ENCODE measurements around the gene ANKRD66.

Gene ANKRD66

DNA sequence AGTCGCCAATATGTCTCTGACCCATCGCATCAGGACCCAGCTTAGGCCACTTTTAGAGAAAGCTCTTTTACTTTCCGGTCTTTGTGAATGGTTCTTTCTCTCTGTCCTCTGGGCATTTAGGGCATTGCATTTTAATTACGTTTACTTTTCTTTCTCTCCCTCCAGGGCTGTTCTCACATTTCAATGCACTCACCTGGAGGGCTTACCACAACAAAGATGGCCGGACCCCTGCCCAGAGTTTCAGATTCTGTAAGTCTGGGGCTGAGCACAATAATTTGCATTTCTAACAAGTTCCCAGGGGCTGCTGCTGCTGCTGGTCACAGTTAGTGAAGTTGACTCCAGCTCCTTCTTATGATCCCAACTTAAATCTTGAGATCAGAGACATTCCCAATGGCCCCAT lies 3.0 kb downstream of the ANKRD66 start:
- H3K18ac ChIP-seq (ENCODE audit: low read length), result no peak overlapping the region
- H3K14ac ChIP-seq (ENCODE audit: low read length), result no peak overlapping the region
- H4K91ac ChIP-seq (ENCODE audit: low read depth, low read length, poor library complexity), result no peak overlapping the region
- H3K27me3 ChIP-seq (ENCODE audit: control insufficient read depth in 3 of 3, insufficient read depth in 3 of 3, low read depth in 1 of 3, low read length in 3 of 3), result no peaks in the 10 kb centered on the region
- H3K79me1 ChIP-seq (ENCODE audit: low read depth, low read length), result no peaks in the 10 kb centered on the region
- WGBS, 2 donors (ENCODE audit: extremely low coverage in 2 of 2, insufficient read length in 2 of 2, insufficient replicate concordance in 1 of 2), result no CpG with 5 or more reads among the region's 5 CpGs
- no peak overlapping the region for H3K4me2 ChIP-seq (ENCODE audit: insufficient read depth, low read length, poor library complexity, severe bottlenecking)
- no peak overlapping the region for H4K8ac ChIP-seq (ENCODE audit: low read depth, low read length)
- H2AFZ ChIP-seq (ENCODE audit: low read length), result no peak overlapping the region
- no peak overlapping the region for H2BK12ac ChIP-seq (ENCODE audit: low read length)
- no peak overlapping the region for H3K4ac ChIP-seq (ENCODE audit: low read length)
- no peaks in the 10 kb centered on the region for H3K36me3 ChIP-seq (replicated peaks in 1 of 2; ENCODE audit: control insufficient read depth in 2 of 2, insufficient read depth in 2 of 2, low read length in 2 of 2)
- no peak overlapping the region for H3K9ac ChIP-seq (ENCODE audit: low read depth, low read length, poor library complexity)
- H2BK120ac ChIP-seq (ENCODE audit: low read depth, low read length), result no peak overlapping the region
- H3K23ac ChIP-seq (ENCODE audit: low read depth, low read length, poor library complexity), result no peak overlapping the region
- no peak overlapping the region for H2AK5ac ChIP-seq (ENCODE audit: low read depth, low read length)
- no peak overlapping the region for H2BK15ac ChIP-seq (ENCODE audit: low read length)
- H2BK5ac ChIP-seq (ENCODE audit: low read length), result no peak overlapping the region
- no peak overlapping the region for H3K27ac ChIP-seq (replicated peaks; ENCODE audit: low read length)
- DNase-seq (ENCODE audit: low spot score), result no peak
- peaks cover 0 to 2% of the 10 kb centered on the region in 2 donors for H3K9me3 ChIP-seq (replicated peaks in 1 of 2; ENCODE audit: control insufficient read depth in 2 of 2, insufficient read depth in 1 of 2, low read depth in 1 of 2, low read length in 2 of 2)
- peaks cover 0 to 6% of the 10 kb centered on the region in 2 donors for H3K4me1 ChIP-seq (ENCODE audit: control insufficient read depth in 2 of 2, insufficient read depth in 1 of 2, low read depth in 1 of 2, low read length in 2 of 2)
- no peak overlapping the region for H3K4me3 ChIP-seq (ENCODE audit: low read length in 2 of 2)

GRCh38 chr6:46751658-46752057 lies 4.9 kb downstream of the ANKRD66 start:
- Histone ChIP-seq H3K9me3 (replicated peaks in 1 of 2; ENCODE audit: control insufficient read depth in 2 of 2, insufficient read depth in 1 of 2, low read depth in 1 of 2, low read length in 2 of 2) (peaks cover 0 to 2% of the 10 kb centered on the region in 2 donors), H3K18ac (ENCODE audit: low read length) (no peak overlapping the region), H3K4me1 (ENCODE audit: control insufficient read depth in 2 of 2, insufficient read depth in 1 of 2, low read depth in 1 of 2, low read length in 2 of 2) (peaks cover 0 to 6% of the 10 kb centered on the region in 2 donors), H2AFZ (ENCODE audit: low read length) (no peak overlapping the region), H3K9ac (ENCODE audit: low read depth, low read length, poor library complexity) (no peak overlapping the region), H3K79me1 (ENCODE audit: low read depth, low read length) (no peaks in the 10 kb centered on the region), H4K8ac (ENCODE audit: low read depth, low read length) (no peak overlapping the region), H3K4ac (ENCODE audit: low read length) (no peak overlapping the region), H3K27ac (replicated peaks; ENCODE audit: low read length) (no peak overlapping the region), H3K4me2 (ENCODE audit: insufficient read depth, low read length, poor library complexity, severe bottlenecking) (no peak overlapping the region), H3K36me3 (replicated peaks in 1 of 2; ENCODE audit: control insufficient read depth in 2 of 2, insufficient read depth in 2 of 2, low read length in 2 of 2) (no peaks in the 10 kb centered on the region), H2BK5ac (ENCODE audit: low read length) (no peak overlapping the region), H2AK5ac (ENCODE audit: low read depth, low read length) (no peak overlapping the region), H3K23ac (ENCODE audit: low read depth, low read length, poor library complexity) (no peak overlapping the region), H4K91ac (ENCODE audit: low read depth, low read length, poor library complexity) (no peak overlapping the region), H2BK15ac (ENCODE audit: low read length) (no peak overlapping the region), H3K27me3 (ENCODE audit: control insufficient read depth in 3 of 3, insufficient read depth in 3 of 3, low read depth in 1 of 3, low read length in 3 of 3) (no peaks in the 10 kb centered on the region), H3K14ac (ENCODE audit: low read length) (no peak overlapping the region), H3K4me3 (ENCODE audit: low read length in 2 of 2) (no peak overlapping the region), H2BK12ac (ENCODE audit: low read length) (no peak overlapping the region), H2BK120ac (ENCODE audit: low read depth, low read length) (no peak overlapping the region)
- no peak for DNase-seq (ENCODE audit: low spot score)
- no CpG with 5 or more reads among the region's 3 CpGs for WGBS, 2 donors (ENCODE audit: extremely low coverage in 2 of 2, insufficient read length in 2 of 2, insufficient replicate concordance in 1 of 2)

- Histone ChIP-seq H3K9me3 (replicated peaks in 1 of 2; ENCODE audit: control insufficient read depth in 2 of 2, insufficient read depth in 1 of 2, low read depth in 1 of 2, low read length in 2 of 2) (no peaks in the 10 kb centered on the region), H4K8ac (ENCODE audit: low read depth, low read length) (no peak overlapping the region), H3K27me3 (ENCODE audit: control insufficient read depth in 3 of 3, insufficient read depth in 3 of 3, low read depth in 1 of 3, low read length in 3 of 3) (no peaks in the 10 kb centered on the region), H3K27ac (replicated peaks; ENCODE audit: low read length) (no peak overlapping the region), H3K36me3 (replicated peaks in 1 of 2; ENCODE audit: control insufficient read depth in 2 of 2, insufficient read depth in 2 of 2, low read length in 2 of 2) (no peaks in the 10 kb centered on the region), H2BK12ac (ENCODE audit: low read length) (no peak overlapping the region), H2BK5ac (ENCODE audit: low read length) (no peak overlapping the region), H3K23ac (ENCODE audit: low read depth, low read length, poor library complexity) (no peak overlapping the region), H2BK120ac (ENCODE audit: low read depth, low read length) (no peak overlapping the region), H3K79me1 (ENCODE audit: low read depth, low read length) (no peaks in the 10 kb centered on the region), H3K4me3 (ENCODE audit: low read length in 2 of 2) (no peak overlapping the region), H2BK15ac (ENCODE audit: low read length) (no peak overlapping the region), H3K14ac (ENCODE audit: low read length) (no peak overlapping the region), H2AFZ (ENCODE audit: low read length) (no peak overlapping the region), H4K91ac (ENCODE audit: low read depth, low read length, poor library complexity) (no peak overlapping the region), H3K9ac (ENCODE audit: low read depth, low read length, poor library complexity) (no peak overlapping the region), H3K4me1 (ENCODE audit: control insufficient read depth in 2 of 2, insufficient read depth in 1 of 2, low read depth in 1 of 2, low read length in 2 of 2) (peaks cover 0 to 5% of the 10 kb centered on the region in 2 donors), H3K4me2 (ENCODE audit: insufficient read depth, low read length, poor library complexity, severe bottlenecking) (no peak overlapping the region), H3K18ac (ENCODE audit: low read length) (no peak overlapping the region), H2AK5ac (ENCODE audit: low read depth, low read length) (no peak overlapping the region), H3K4ac (ENCODE audit: low read length) (no peak overlapping the region)
- WGBS, 2 donors (ENCODE audit: extremely low coverage in 2 of 2, insufficient read length in 2 of 2, insufficient replicate concordance in 1 of 2), result no CpG with 5 or more reads among the region's 1 CpG
- DNase-seq (ENCODE audit: low spot score), result no peak
These were observed 9.1 kb downstream of the ANKRD66 start for GRCh38 chr6:46755865-46756264.

GRCh38 chr6:46756469-46757213 lies 9.9 kb downstream of the ANKRD66 start:
- 100% methylated on average over 1 of the region's 7 CpGs; no CpG with 5 or more reads in 1 of the 2 donors for WGBS, 2 donors (ENCODE audit: extremely low coverage in 2 of 2, insufficient read length in 2 of 2, insufficient replicate concordance in 1 of 2)
- no peak overlapping the region for H3K18ac ChIP-seq (ENCODE audit: low read length)
- no peak overlapping the region for H2BK5ac ChIP-seq (ENCODE audit: low read length)
- H3K4ac ChIP-seq (ENCODE audit: low read length), result no peak overlapping the region
- no peak for DNase-seq (ENCODE audit: low spot score)
- no peaks in the 10 kb centered on the region for H3K79me1 ChIP-seq (ENCODE audit: low read depth, low read length)
- no peak overlapping the region for H4K8ac ChIP-seq (ENCODE audit: low read depth, low read length)
- H2BK15ac ChIP-seq (ENCODE audit: low read length), result no peak overlapping the region
- no peaks in the 10 kb centered on the region for H3K36me3 ChIP-seq (replicated peaks in 1 of 2; ENCODE audit: control insufficient read depth in 2 of 2, insufficient read depth in 2 of 2, low read length in 2 of 2)
- H2AK5ac ChIP-seq (ENCODE audit: low read depth, low read length), result no peak overlapping the region
- H2BK12ac ChIP-seq (ENCODE audit: low read length), result no peak overlapping the region
- H3K9ac ChIP-seq (ENCODE audit: low read depth, low read length, poor library complexity), result no peak overlapping the region
- H3K27ac ChIP-seq (replicated peaks; ENCODE audit: low read length), result no peak overlapping the region
- H3K14ac ChIP-seq (ENCODE audit: low read length), result no peak overlapping the region
- H3K27me3 ChIP-seq (ENCODE audit: control insufficient read depth in 3 of 3, insufficient read depth in 3 of 3, low read depth in 1 of 3, low read length in 3 of 3), result no peaks in the 10 kb centered on the region
- H4K91ac ChIP-seq (ENCODE audit: low read depth, low read length, poor library complexity), result no peak overlapping the region
- H2AFZ ChIP-seq (ENCODE audit: low read length), result no peak overlapping the region
- no peak overlapping the region for H3K4me3 ChIP-seq (ENCODE audit: low read length in 2 of 2)
- H3K9me3 ChIP-seq (replicated peaks in 1 of 2; ENCODE audit: control insufficient read depth in 2 of 2, insufficient read depth in 1 of 2, low read depth in 1 of 2, low read length in 2 of 2), result no peaks in the 10 kb centered on the region
- H3K4me2 ChIP-seq (ENCODE audit: insufficient read depth, low read length, poor library complexity, severe bottlenecking), result no peak overlapping the region
- H3K23ac ChIP-seq (ENCODE audit: low read depth, low read length, poor library complexity), result no peak overlapping the region
- no peak overlapping the region for H2BK120ac ChIP-seq (ENCODE audit: low read depth, low read length)
- peaks cover 0 to 5% of the 10 kb centered on the region in 2 donors for H3K4me1 ChIP-seq (ENCODE audit: control insufficient read depth in 2 of 2, insufficient read depth in 1 of 2, low read depth in 1 of 2, low read length in 2 of 2)

Data from neuronal stem cell (in vitro differentiated cells).